H4 (cell line): ENCODE measurements around the gene NTPCR. TPM values are rescaled to one million over a fixed set of nuclear protein-coding genes. Genes with fewer than 3 reads are reported as not detected.
"Not testable (repeated sequence)": the region's sequence is repeated elsewhere in the genome, so short reads cannot be mapped to it uniquely, and the experiment has no call there.

Experiments used
- DNase-seq: peaks from one replicate; pipeline ENCODE4 v3.0.0-alpha.2; 2015; ENCODE audit warnings: low spot score
- total RNA-seq: library from RNA; depleted of rRNA; stranded (reverse); fragments of >200 nt; shearing (Covaris generic); gene quantifications from 2 replicates; pipeline ENCODE4 v1.2.3, GENCODE V29; 2014

Gene NTPCR
- total RNA-seq, 1 experiment from 2014 or later, result 61.1 TPM

DNA sequence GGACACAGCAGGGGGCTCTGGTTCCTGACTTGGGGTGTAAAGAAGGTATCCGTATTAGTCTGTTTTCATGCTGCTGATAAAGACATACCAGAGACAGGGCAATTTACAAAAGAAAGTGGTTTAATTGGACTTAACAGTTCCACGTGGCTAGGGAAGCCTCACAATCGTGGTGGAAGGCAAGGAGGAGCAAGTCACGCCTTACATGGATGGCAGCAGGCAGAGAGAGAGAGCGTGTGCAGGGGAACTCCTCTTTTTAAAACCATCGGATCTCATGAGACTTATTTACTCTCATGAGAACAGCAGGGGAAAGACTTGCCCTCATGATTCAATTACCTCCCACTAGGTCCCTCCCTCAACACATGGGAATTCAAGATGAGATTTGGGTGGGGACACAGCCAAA, 23.2 kb upstream of the NTPCR start:
- DNase-seq, result not testable (repeated sequence)

DNA sequence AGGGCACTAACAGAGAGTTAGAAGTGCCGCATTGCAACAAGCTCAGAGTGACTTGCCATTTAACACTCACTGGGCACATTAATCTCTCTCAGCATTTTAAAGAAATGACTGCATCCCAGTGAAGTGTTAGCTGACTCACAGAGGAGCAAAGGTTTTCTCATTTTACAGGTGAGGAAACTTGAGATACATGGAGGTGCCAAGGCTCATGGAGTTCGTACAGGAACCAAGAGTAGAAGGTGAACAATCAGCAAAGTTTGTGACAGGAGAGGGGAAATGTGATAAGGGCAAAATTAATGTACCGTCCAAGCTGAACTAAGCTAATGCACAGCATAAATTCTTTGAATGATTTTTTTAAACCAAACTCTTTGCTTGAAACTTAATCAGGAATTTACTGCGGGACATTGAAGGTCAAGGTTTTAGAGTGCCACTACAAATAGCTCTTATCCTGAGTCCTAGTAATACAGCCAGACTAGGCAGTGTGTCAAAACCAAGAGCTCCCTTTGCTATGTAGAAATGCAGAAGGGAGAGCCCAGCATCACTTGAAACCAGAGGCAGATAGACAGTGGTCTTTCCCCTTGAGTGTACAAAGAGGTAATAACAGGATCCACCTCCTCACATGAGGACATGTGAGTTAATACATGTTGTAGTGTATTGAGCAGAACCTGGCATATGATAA, 22.4 kb upstream of the NTPCR start:
- no peak for DNase-seq

DNA sequence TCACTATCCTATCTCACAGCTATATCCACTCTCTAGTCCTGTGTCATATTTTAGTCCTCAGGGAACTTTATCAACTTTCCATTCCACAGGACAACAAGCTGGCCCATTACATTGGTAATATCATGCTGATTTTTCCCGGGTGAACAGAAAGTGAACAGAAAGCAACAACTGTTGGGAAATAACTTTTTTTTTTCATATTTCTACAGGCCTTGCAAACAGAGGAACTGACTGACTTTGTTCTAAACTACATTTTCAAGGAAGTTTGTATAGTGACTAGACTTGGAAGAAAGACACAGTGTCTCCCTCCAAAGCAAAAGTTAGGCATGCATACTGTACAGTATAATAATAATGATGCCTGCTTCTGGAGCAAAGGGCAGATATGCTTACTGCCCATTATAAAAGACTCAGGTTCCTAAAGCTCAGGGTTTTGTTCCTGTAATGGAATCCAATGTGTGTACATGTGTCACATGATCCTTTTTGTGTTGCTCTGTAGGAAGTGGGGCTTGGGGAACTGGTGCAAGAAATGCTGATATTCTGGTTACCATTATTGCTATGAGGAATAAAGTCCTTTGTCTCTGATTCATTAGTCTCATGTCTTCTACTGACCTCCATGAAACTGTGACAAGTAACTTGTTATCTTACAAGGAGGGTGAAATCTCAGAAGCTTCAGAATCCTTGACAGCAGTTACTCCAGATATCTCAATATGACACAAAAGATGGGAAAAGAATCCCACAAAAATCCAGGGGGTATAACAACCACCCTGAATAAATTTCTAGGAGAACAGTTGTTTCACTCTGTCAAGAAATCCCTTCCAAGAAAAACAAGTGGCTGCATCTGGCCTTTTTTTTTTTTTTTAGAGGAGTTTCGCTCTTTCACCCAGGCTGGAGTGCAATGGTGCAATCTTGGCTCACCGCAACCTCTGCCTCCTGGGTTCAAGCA, 17.7 kb upstream of the NTPCR start:
- no peak for DNase-seq

DNA sequence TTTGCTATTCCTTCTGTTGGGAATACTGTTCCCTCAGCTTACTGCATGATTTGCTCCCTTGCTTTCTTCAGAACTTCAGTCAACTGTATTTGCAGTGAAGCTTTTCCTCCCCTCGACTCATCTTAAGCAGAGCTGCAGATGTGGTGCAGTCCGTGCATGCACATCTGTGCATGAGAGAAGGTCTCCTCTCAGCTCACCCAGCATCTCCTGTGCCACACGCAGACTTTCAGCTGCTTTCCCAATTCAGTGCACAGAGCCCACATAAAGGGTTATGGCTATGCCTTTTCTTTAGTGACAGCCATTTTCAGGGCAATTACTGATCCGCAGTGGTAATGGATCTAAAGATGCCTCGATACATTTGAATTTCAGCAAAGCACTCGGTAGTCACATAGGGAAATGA, 13.5 kb upstream of the NTPCR start:
- no peak for DNase-seq

DNA sequence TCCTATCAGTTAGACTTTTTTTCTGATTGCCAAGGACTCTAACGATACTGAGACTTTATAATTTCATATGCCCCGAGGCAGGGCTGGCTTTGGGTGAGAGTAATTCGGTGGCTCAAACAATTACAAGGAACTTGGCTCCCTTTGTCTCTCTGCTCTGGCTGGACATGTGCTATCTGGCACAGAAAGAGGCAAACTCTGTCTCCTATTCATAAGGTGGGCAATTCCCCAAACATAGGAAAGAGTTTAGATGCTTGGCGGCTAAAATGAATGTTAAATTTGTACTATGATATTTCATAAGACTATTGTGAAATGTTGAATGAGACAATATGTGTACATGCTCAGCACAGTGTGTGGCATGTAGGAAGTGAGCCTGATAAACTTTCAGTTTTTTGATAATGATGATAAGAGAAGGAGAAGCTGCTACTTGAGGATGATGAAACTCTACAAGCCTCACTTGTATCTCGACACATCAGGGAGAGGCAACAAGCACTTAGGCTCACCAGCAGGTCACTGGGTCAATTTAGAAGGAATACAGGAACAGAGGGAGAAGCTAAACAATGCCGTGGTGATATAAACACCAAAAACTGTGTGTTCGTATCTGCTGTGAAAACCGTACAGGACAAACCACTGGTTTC, 12.6 kb upstream of the NTPCR start:
- DNase-seq, result no peak

DNA sequence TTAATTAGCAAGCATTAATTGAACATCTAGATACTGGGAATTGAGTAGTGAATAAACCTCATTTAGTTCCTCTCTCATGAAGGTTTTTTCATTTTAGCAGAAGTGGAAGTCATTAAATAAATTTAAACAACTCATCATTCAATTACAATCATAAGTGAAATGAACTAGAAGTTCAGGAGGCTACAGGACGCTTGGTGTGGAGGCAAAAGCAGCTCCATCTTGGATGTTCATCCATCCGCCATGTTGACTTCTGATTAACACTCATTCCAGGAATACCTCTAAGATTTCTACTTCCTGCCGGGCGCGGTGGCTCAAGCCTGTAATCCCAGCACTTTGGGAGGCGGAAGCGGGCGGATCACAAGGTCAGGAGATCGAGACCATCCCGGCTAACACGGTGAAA, 11.5 kb upstream of the NTPCR start:
- no peak for DNase-seq

DNA sequence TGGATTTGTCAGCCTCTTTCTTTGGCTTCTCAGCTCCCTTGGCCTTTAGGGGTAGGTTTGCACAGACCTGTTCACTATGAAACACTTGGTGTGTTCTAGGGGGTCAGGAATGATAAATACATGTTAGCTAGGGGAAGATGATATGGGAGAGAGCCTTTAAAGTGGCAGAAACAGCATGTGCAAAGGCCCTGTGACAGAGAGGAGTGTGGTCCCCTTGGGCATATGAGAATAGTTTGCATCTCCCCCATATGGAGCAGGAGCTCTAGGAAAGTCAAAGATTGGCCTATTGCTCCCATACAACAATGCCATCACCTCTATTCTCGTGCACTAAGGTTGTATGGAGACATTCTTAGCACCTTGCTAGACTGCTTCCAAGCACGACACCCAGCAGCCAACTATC, 10.7 kb upstream of the NTPCR start:
- DNase-seq, result no peak

DNA sequence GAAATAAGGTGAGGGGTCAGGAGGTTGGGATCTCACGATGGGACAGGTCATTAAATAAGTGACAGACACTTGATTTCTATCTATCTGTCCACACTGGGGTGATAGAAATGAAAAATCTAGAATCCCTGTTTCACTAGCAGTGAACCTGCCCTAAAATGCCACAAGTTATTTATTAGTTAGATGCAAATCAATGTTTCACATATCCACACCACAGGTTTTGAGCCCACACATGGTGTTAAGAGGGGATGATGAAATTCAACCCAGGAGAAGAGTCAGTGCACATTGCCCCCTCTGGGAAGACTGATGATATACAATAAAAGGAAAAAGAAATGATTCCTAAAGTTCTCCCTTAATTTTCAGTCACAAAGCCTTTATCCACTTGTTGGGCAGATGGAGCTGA, 10.1 kb upstream of the NTPCR start:
- no peak for DNase-seq

DNA sequence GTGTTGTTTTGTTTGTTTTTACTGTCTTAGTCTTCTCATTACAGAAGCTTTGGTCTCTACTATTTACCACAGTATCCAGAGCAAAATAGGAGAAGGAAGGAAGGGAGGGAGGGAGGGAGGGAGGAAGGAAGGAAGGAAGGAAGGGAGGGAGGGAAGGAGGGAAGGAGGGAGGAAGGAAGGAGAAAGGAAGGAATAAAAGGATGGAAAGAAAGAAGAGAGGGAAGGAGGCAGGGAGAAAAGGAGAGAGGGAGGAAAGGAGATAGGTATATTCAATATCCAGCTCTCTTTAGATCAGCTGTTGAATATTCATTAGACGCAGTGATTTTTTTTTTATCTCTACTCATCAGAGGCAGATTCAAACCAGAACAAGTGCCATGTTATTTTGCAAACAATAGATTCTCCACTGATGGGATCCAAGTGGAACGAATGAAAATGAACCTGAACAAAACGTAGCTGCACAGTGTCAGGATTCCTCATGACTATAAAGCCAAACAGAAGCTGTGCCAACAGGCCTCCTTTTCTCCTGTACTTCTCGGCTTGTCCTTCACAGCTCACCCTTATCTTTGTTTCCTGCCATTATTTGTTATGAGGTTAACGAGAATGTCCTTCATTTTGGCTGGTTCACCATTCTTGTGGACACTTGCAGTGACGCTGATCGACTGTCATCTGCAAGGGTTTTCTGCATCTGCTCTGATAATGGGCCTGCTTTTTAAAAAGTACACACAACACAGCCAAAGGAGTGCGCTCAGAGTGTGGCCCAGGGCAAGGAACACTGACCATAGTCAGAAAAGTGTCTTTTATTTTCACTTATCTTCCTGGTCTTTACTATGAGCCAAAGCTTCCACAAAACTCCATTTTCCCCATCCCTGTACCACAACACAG, 7.8 kb upstream of the NTPCR start:
- no peak for DNase-seq

DNA sequence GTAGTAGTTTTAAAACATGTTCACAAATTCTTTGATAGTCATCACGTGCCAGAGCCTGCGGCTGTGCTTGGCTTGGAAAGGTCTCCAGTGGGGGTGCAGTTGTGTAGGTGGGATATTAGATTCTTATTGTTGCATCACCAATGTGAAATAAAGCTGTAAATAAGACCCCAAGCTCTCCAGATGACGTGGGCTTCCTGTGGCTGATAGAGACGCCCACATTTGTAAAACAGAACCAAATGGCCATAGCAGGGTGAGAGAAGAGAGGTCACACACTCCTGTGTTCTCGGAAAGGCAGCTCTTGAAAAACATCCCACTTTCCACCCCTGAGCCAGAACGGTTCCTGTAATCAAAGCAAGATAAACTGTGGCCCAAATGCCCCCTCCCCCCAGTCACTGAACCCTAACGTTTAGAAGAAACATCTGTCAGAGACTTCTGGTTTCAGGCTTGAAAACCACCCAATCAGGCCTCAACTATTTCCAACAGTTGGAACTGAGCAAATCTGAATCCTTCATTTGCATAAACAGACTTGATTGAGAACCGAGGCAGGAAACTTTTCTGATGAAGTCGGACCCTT, 6.6 kb upstream of the NTPCR start:
- DNase-seq, result no peak

DNA sequence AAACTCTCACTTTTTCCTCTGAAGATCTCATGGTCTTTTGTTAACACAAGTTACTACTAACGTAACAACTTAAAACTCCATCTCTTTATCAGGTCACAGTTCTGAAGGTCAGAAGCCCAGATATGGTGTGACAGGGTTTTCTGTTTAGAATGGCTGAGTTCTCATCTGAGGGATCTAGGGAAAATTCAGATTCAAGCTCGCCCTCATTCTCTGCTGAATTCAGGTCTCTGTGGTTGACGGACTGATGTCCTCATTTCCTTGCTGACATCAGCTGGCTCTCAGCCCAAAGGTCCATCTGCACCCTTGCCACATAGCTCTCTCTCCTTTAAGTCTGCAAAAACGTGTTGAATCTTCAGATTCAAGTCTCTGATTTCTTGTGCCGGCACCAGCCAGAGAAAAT, 6.1 kb upstream of the NTPCR start:
- DNase-seq, result no peak

DNA sequence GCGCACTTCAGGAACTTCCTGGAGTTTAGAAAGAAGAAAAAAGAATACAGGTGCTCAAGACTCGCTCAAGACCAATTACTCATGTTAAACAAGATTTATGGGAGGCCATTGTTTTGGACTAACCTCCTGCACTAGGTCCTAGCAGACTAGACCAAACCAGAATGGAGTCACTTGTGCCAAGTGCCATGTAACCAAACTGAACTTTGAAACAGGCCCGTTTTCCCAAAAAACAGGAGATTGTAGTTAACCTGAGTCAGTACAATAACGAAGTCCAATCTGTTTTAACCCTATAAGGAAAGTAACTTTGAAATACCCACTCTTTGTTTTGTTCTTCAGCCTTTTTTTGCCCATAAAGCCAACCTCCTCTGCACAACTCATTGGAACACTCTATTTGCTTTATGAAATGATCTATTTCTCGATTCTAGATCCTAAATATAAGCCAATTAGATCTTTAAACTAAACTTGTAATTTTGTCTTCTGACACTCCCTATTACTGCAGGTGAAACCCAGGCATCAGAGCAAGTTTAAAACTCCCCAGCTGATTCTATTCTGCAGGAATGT, 695 bp upstream of the NTPCR start:
- no peak for DNase-seq

DNA sequence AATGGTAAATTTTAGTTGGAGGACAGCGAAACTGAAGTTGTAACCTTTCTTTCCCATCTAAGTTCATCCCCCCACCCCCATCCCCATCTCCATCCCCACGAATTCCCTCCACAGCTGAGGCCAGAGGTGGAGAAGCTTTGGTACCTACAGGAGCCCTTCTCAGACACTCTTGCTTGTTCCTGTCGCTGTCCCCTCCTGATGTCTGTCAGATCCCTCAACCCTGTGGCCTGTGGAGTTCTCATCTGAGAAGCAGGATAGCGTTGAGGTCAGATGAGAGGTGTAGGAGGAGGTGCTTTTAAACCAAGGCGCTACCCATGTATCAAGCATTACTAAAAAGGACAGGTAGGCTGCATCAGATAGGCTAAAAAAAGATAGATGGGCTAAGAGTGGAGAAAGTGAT, 769 bp downstream of the NTPCR start:
- peak; percentile 28 for DNase-seq

DNA sequence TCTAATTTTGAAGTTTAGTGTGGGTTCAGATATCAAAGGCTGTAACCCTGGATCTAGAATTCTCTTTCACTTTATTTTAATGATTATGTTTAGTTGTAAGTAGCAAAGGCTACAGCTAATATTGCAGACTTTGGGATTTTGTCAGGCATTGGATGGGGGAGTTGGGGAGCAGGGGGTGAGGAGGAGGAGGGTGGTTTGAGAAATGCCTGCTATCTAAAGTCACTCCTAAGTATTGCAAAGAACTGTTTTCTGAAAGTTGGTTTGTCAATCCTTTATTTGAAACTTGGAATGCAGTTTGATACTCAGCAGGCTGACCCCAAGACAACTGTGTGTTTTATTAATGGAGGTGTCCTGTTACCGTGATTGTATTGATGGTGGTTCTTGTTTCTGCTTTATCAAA, 1.2 kb downstream of the NTPCR start:
- DNase-seq, result no peak

DNA sequence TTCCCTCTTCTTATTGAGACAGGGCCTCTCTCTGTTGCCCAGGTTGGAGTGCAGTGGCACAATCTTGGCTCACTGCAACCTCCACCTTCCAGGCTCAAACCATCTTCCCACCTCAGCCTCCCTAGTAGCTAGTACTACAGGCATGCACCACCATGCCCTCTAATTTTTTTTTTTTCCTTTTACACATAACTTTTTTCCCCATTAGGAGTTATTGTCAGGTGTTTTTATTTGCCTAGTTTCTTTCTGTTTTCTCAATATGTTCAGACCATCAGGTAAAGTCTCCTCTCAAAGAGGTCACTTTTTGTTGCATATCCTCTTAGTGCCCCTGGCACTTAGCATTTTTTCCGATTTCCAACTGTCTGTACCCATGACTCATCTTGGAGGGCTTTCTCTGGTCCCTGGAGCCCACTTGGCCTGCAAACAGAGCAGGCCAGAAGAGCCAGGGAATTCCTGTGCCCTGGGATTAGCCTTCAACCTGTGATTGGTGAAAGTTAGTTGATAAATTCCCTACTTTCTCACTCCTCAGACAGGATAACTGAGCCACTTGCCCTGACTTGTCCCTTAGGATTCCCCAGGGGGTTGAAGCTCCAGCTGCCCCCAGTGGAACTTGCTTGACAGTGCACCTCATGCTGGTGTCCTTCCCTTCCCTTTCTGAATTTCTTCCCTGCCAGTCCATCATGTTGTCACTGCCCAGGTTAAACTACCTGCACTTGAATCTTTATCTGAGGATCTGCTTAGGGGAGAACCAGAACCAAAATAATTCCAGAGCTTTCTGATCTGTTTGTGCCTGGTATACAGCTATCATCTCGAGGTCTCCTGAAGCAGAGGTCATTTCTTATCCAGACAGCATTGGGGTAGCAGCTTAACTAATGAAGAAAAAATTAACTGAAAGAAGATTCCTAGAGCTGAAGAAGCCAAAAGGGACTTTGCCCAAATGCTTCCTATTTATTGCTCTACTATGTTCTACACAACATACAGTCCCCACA, 2.4 kb downstream of the NTPCR start:
- peak; percentile 48 for DNase-seq

DNA sequence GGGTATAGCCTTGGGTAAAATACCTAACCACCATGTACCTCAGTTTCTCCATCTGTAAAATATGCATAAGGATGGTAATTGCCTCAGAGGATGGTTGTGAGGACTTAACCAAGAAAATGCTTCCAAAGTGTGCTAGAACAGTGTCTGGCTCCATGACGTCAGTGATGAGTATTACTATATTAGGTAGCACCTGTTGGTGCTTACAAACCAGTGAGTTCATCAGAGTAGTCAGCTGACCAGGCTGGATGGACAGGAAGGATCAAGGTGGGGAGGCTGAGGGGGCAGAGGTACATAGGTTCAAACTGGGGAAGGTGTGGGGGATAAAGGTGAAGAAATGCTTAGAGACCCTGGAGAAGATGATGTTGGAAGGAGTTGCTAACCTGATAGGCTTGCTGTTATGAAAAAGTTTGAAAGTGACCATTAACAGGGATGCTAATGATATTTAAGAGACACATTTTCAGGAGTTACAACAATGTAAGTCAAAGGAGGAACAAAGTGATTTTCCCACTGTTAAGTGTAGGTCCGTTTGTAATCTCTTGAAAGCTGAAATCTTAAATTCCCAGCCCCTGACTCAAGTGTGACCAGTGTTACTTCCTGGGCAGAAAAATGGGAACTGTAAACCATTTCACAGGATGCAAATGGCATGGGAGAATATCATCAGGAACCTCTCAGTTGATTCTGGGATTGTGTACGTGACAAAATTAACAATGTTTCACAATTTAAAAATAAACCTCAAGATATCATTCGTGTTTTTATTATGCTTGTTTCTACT, 4.4 kb downstream of the NTPCR start:
- no peak for DNase-seq

DNA sequence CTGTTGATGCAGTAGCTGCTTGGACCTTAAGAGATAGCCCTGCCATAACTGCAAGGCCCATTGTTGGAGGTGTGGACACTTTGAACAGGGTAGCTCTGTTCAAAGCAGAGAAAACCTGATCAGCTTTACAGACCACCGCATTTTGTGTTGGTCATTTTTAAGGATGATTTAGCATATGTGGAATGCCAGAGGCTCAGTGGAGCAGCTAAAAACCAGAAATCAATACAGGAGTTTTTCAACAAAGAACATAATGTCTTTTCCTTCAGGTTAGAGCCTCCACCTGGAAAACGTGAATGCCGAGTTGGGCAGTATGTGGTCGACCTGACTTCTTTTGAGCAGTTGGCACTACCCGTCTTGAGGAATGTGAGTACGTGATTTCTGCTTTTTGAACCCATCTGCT, 5.7 kb downstream of the NTPCR start:
- no peak for DNase-seq

DNA sequence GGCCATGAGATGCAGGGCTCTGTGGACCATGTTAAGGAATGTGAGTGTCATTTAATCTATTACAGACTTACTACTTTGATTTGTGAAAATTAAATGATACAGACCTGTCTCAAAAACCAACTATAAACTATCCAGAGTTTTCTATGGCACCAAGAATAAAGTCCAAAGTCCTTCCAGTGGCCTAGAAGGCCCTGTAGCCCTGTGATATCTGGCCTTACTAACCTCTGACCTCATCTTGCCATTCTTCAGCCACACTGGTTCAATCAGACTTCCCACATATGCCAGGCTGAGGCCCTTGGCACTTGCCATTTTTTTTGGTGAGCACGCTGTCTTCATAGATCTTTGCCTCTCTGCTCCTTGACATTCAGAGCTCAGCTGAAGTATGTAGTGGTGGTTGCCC, 7.7 kb downstream of the NTPCR start:
- DNase-seq, result no peak
